T-helper 2 cell treated with Interferon-gamma antibody and Interleukin-4, amounts not matched to agents 100 ng/mL and 5 ng/mL, for 36 hours (primary cell): Measurements from ENCODE around the gene FAM83F. TPM values are rescaled to one million over a fixed set of nuclear protein-coding genes. Genes with fewer than 3 reads are reported as not detected.
"Not testable (repeated sequence)": the region's sequence is repeated elsewhere in the genome, so short reads cannot be mapped to it uniquely, and the experiment has no call there.

Experiments used
- intact Hi-C: fragments of 100-400 bp; cut with micrococcal nuclease; formaldehyde crosslinking; loops from one replicate; pipeline ENCODE4 v1.15.1; 2023
- total RNA-seq: library from RNA; stranded (reverse); gene quantifications from 2 replicates; pipeline ENCODE4 v1.2.3, GENCODE V29; 2022

Gene FAM83F
- total RNA-seq, result 0.02 TPM in 1 of 2 replicates, not detected in the other

- intact Hi-C loops, result no loop called here
Observed at GRCh38 chr22:39994566-39995392, at the start of gene FAM83F. FAM83F (plus strand) TSS chr22:39994954; CDS start chr22:39995043, 89 bp downstream.

- intact Hi-C loops, result loop anchor here (10.0 kb wide), 1 partner anchor 341 kb away; no protein-coding TSS in a partner anchor
Observed at GRCh38 chr22:39946126-39946502, 48.6 kb upstream of the FAM83F start.

GRCh38 chr22:39946503-39947219 is 48.1 kb upstream of the FAM83F start:
- intact Hi-C loops, result loop anchor here (10.0 kb wide), 1 partner anchor 342 kb away; no protein-coding TSS in a partner anchor

GRCh38 chr22:39947220-39948216 is 47.2 kb upstream of the FAM83F start:
- intact Hi-C loops, result loop anchor here (10.0 kb wide), 1 partner anchor 343 kb away; no protein-coding TSS in a partner anchor

- intact Hi-C loops, result loop anchor here (10.0 kb wide), 1 partner anchor 345 kb away; no protein-coding TSS in a partner anchor
Observed at GRCh38 chr22:39949964-39950737, 44.6 kb upstream of the FAM83F start.

GRCh38 chr22:39951603-39952293 is 43.0 kb upstream of the FAM83F start:
- intact Hi-C loops, result not testable (repeated sequence)

GRCh38 chr22:39952347-39952746 is 42.4 kb upstream of the FAM83F start:
- intact Hi-C loops, result no loop called here

- intact Hi-C loops, result no loop called here
Observed at GRCh38 chr22:39953101-39953500, 41.7 kb upstream of the FAM83F start.

- intact Hi-C loops, result no loop called here
Observed at GRCh38 chr22:39954584-39955055, 40.1 kb upstream of the FAM83F start.

- intact Hi-C loops, result no loop called here
Observed at GRCh38 chr22:39955675-39956074, 39.1 kb upstream of the FAM83F start.

GRCh38 chr22:39956932-39957664 is 37.7 kb upstream of the FAM83F start:
- intact Hi-C loops, result no loop called here

- intact Hi-C loops, result no loop called here
Observed at GRCh38 chr22:39958009-39958711, 36.6 kb upstream of the FAM83F start.

GRCh38 chr22:39958949-39959639 is 35.7 kb upstream of the FAM83F start:
- intact Hi-C loops, result no loop called here

GRCh38 chr22:39959640-39960447 is 34.9 kb upstream of the FAM83F start, which contains the start of gene TMA7B:
TMA7B (plus strand) TSS chr22:39960397; CDS start chr22:39964375, 3,978 bp downstream.
- intact Hi-C loops, result loop anchor here (2.0 to 5.0 kb wide), 3 partner anchors 27 to 58 kb away; partner anchors contain the start of gene GRAP2

GRCh38 chr22:39960791-39961746 is 33.7 kb upstream of the FAM83F start:
- intact Hi-C loops, result loop anchor here (2.0 to 5.0 kb wide), 3 partner anchors 28 to 59 kb away; partner anchors contain the start of gene GRAP2
